NCI-H2107 treated with DMSO at 0.1 percent for 48 hours (cell line): Measurements from ENCODE around the gene ALMS1.
"Not testable (repeated sequence)": the region's sequence is repeated elsewhere in the genome, so short reads cannot be mapped to it uniquely, and the experiment has no call there.

Source experiments
- DNase-seq: peaks from one replicate; lab custom pipeline; 2025; ENCODE audit not compliant: unreplicated experiment; lab: John Stamatoyannopoulos, UW

The ALMS1 gene

DNA sequence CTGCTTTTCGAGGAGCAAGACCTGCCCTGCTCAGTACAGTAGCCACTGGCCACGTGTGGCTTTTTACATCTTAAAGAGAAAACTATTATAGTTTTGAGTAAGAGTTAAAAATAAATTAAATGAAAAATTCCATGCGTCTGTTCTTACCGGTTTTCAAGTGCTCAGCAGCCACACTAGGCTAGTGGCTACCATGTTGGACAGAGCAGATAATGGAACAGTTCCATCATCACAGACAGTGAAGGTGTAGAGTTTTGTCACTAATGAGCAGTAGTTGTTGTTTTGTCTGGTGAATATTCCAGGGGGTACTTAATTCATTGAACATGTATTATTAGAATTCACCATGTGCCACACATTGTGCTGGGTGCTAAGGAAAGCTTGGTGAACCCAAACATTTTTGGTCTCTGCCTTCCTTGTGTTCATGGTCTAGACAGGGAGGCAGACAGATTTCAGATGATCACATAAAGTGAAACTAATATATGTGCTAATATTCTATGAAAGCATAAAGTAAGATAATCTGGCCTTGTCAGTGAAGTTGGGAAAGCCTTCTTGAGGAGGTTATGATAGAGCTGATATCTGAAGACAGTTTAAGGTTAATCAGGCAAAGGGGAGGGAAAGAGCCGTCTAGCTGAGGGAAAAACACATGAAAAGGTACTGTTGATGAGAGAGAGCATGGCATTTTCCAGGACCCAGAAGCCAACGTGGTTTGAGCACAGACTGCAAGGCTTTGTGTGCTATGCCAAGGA, 1.4 kb downstream of the ALMS1 start:
- DNase-seq: no peak

DNA sequence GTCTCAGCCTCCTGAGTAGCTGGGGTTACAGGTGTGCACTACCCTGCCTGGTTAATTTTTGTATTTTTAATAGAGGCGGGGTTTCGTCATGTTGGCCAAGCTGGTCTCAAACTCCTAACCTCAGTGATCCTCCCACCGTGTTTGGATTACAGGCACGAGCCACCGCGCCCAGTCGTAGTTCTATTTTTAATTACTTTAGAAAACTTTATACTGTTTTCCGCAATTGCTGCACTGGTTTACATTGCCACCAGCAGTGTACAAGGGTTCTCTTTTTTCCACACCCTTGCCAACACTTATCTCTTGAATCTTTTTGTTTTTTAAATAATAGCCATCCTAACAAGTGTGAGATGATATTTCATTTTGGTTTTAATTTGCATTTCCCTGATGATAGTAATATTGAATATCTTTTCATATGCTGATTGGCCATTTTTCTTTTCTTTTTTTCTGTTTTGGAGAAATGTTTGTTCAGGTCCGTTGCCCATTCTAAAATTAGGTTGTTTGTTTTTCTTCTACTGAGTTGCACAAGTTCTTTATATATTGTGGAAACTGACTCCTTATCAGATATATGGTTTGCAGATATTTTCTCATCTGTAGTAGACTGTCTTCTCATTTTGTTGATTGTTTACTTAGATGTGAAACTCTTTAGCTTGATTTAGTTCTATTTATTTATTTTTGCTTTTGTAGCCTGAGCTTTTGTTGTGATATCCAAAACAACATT, 16.9 kb downstream of the ALMS1 start:
- DNase-seq: no peak

DNA sequence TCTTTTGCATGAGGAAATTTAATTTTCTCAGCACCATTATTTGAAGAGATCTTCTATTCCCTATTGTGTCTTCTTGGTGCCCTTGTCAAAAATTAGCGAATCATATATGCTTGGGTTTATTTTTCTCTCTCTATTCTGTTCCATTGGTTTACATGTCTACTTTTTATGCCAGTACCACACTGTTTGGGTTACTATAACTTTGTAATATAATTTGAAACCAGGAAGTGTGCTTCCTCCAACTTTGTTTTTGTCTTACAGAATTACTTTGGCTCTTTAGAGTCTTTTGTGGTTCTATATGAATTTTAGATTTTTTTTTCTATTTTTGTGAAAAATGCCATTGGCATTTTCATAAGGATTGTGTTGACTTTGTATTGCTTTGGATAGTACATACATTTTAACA, 17.6 kb downstream of the ALMS1 start:
- DNase-seq: no peak

DNA sequence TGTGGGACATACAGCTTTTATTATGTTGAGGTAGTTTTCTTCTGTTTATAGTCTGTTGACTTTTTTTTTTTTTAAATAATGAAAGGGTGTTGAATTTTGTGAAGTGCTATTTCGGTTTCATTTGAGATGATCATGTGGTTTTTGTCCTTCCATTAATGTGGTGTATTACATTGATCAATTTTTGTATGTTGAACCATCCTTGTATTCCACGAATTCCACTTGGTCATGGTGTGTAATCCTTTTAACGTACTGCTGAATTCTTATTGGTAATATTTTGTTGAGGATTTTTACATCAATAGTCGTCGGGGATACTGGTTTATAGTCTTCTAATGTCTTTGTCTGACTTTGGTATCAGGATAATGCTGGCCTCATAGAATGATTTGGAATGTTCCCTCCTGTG, 18.8 kb downstream of the ALMS1 start:
- no peak for DNase-seq

DNA sequence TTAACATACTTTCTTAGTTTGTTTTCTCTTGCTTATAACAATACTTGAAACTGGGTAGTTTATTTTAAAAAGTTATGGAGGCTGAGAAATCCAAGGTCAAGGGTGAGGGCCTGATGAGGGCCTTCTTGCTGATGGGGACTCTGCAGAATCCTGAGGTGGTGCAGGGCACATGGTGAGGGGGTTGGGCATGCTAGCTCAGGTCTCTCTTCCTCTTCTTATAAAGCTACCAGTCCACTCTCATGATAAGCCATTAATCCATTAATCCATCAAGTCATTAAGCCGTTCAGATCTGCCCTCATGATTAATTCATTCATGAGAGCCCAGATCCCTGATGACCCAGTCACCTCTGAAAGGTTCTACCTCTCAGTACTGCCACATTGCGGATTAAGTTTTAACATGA, 21.4 kb downstream of the ALMS1 start:
- no peak for DNase-seq

DNA sequence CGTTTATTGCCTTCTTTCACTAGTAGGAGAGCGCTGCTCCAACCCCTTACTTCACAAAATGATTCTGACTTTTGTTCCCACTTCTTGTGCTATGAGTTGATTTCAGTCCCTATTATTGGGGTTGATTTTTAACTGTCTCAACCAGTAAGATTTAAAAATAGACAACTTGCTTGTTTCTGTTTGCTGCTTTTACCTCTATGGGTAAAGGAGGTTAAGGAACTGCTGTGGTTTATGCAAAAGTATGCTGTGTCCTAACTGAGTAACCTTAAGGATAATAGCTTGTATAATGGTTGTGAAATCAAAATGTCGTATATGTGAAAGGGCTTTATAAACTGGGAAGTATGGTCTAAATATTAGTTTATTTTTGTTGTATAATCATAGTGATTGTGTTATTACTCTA, 22.6 kb downstream of the ALMS1 start:
- DNase-seq: no peak

DNA sequence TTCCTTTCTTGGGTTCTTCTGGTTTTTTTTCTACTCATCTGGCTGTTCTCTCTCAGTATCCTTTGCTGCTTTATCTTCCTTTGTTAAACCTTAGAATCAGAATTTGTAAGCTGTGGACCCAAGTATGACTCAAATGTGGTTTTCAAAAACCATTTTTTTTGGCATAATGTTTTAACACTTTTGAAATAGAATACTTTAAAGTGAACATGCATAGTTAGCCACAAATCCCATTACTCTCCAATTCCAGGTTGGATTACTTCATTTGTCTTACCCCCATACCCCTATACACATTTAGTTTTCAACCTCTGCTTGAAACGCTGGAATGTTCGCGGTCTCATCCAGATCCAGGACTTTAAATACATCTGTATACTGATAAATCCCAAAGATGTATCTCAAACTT, 29.1 kb downstream of the ALMS1 start:
- no peak for DNase-seq

DNA sequence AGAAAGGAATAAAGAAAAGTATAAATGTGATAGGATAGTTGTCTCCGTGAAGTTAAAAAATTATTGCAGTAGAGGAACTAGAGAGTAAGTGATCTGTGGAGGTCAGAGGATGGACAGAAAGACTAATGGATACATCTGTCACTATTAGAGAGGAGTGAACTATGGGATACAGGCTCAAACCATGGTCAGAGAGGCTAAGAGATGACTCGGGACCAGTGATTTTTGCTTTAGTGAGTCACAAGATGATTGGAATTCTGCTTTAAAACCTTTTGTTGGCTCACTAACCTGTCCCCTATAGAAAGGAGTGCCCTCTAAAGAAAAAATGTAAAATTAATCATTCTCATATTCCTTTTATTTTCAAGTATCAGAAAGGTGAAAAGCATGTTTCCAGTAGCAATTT, 30.3 kb downstream of the ALMS1 start:
- no peak for DNase-seq

DNA sequence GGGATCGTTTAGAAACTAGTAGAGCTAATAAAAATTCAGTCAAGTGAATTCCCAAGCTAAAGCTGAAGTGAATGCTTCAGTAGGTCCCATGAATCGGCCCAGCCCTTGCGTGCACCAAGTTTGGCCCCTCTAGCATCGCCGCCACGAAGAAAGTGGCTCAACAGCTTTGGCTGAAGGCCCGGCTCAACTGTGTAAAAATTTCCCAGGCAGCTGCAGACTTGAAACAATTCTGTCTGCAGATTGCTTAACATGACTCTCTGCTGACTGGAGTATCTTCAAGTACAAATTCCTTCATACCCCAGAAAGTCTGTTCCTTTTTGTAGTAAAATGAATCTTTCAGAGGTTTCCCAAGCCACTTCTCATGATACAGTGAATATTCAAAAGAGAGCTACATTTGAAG, 32.7 kb downstream of the ALMS1 start:
- no peak for DNase-seq

DNA sequence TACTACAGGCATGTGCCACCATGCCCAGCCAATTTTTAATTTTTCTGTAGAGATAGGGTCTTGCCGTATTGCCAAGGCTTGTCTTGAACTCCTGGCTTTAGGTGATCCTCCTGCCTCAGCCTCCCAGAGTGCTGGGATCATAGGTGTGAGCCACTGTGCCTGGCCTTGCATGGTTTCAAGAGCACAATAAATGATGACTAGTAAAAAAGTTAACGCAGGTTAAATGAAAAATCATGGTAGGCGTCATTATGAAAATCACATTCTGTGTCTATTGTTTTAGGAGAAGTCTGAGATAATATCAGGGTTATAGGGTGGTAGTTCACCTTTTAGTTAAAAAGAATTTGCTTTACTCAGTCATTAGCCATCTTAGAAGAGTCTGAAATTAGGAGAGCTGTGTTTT, 38.3 kb downstream of the ALMS1 start:
- DNase-seq: no peak

DNA sequence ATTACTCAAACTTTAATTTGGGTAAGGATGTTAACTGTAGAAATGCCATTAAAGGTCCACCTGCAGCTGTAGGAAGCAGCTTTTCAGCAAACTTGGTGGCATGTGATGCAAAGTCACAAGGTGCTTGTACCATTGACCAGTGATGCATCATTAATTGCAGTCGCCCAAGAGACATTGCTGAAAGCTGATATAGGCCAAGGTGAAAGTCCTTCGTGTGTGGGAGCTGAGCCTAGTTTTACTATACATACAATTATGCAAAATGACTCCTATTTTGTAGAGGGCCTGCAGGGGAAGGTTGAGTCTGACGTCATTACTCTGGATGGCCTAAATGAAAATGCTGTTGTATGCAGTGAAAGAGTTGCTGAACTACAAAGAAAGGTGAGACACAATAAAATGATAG, 40.5 kb downstream of the ALMS1 start:
- DNase-seq: no peak

DNA sequence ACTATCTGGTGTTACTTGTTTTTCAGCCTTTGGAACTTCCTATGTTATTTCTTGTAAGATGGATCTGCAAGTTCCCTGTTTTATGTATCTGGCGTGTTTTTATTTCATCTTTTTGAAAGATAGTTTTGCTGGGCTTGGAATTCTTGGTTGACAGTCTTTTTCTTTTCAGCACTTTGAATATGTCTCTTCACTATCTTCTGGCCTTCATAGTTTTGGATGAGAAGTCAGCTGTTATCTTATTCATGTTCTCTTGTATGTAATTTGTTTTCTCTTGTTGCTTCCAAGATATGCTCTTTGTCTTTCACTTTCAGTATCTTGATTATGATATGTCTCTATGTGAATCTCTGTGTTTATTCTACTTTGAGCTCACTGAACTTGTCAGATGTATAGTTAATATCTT, 50.4 kb downstream of the ALMS1 start:
- no peak for DNase-seq

DNA sequence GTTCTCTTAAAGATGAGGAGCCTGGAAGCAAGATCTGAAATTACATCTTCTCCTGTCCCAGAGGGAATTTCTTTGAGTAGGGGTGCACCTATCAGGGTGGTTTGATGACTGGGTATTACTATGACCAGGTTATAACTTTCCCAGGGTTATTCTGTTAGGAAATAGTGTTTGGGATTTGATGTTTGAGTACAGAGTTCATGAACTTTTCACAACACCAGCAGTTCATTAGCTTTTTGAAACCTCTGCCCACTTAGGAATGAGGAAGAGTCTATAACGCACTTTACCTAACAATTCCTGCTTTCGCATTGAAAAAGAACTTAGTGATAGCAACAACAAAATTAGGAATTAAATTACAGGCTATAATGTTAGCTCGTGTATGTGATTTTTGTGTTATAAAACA, 58.6 kb downstream of the ALMS1 start:
- DNase-seq: no peak

DNA sequence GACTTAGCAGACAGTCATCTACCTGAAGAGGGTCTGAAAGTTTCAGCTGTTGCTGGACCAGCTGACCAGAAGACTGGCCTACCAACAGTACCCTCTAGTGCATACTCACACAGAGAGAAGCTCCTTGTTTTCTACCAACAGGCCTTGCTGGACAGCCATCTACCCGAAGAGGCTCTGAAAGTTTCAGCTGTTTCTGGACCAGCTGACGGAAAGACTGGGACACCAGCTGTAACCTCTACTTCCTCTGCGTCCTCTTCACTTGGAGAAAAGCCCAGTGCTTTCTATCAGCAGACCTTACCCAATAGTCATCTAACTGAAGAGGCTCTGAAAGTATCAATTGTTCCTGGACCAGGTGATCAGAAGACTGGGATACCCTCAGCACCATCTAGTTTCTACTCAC, 63.2 kb downstream of the ALMS1 start:
- DNase-seq: no peak

DNA sequence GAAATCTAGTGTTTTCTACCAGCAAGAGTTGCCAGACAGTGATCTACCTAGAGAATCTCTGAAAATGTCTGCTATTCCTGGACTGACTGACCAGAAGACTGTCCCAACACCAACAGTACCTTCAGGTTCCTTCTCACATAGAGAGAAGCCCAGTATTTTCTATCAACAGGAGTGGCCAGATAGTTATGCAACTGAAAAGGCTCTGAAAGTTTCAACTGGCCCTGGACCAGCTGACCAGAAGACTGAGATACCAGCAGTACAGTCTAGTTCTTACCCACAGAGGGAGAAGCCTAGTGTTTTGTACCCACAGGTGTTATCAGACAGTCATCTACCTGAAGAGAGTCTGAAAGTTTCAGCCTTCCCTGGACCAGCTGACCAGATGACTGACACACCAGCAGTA, 63.8 kb downstream of the ALMS1 start:
- DNase-seq: no peak

DNA sequence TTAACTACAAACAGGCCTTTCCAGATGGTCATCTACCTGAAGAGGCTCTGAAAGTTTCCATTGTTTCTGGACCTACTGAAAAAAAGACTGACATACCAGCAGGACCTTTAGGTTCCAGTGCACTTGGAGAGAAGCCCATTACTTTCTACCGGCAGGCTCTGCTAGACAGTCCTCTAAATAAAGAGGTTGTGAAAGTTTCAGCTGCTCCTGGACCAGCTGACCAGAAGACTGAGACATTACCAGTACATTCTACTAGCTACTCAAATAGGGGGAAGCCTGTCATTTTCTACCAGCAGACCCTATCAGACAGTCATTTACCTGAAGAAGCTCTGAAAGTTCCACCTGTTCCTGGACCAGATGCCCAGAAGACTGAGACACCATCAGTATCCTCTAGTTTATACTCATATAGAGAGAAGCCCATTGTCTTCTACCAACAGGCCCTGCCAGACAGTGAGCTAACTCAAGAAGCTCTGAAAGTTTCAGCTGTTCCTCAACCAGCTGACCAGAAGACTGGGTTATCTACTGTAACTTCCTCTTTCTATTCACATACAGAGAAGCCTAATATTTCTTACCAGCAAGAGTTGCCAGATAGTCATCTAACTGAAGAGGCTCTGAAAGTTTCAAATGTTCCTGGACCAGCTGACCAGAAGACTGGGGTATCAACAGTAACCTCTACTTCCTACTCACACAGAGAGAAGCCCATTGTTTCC, 65.8 kb downstream of the ALMS1 start:
- no peak for DNase-seq

DNA sequence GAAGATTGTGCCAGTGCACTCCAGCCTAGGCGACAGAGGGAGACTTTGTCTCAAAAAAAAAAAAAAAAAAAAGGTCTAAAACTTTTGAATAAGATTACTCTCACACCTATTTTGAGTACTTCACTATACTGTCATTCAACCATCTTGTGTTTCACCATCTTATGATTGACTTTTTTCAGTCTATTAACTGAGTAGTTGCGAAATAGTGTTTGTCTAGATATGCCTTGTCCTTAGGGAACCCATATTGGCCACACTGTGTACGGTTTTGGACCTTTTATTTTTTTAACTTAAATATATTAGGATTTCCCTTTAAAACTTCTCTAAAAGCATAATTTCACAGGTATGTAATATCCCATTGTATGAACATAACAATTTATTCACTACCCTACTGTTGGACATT, 72.3 kb downstream of the ALMS1 start:
- DNase-seq: no peak

DNA sequence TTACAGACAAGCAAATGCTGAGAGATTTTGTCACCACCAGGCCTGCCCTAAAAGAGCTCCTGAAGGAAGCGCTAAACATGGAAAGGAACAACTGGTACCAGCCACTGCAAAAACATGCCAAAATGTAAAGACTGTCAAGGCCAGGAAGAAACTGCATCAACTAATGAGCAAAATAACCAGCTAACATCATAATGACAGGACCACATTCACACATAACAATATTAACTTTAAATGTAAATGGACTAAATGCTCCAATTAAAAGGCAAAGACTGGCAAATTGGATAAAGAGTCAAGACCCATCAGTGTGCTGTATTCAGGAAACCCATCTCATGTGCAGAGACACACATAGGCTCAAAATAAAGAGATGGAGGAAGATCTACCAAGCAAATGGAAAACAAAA, 76.8 kb downstream of the ALMS1 start:
- not testable (repeated sequence) for DNase-seq

DNA sequence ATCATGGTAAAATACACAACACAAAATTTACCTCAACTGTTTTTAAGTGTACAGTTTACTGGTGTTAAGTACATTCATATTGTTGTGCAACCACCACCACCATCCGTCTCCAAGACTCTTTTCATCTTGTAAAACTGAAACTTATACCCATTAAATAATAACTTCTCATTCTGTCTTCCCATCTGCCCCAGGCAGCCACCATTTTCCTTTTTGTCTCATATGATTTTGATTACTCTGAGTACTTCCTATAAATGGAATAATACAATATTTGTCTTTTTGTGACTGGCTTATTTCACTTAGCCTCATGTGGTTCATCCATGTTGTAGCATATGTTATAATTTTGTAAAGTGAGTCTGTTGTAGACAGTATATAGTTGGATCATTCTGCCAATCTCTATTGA, 82.7 kb downstream of the ALMS1 start:
- DNase-seq: no peak

DNA sequence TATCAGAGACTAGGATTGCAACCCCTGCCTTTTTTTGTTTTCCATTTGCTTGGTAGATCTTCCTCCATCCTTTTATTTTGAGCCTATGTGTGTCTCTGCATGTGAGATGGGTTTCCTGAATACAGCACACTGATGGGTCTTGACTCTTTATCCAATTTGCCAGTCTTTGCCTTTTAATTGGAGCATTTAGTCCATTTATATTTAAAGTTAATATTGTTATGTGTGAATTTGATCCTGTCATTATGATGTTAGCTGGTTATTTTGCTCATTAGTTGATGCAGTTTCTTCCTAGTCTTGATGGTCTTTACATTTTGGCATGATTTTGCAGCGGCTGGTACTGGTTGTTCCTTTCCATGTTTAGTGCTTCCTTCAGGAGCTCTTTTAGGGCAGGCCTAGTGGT, 98.2 kb downstream of the ALMS1 start:
- not testable (repeated sequence) for DNase-seq

DNA sequence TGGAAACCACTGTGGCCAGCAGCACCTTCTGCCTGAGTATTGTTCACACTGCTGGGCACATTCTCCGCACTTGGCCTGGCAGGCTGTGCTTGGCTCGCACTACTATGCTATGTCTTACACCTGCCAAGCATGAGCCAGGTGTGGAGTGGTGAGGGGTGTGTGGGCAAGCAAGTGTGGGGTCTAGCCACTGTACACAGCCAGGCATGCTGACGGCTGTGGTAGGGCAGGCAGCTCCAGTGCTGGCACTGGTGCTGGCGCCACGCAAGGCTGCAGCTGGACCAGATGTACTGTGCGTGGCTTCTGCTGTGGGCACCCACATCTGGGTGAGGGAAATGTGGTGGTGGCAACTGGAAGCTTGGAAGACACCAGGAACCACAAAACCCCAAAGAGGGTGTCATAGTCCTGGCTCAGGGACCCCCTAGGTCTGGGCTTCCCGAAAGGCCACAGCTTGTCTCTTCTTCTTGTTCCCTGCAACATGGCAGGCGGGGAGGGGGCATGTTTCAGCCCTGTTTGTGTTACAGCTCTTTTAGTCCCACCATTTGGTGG, 101.5 kb downstream of the ALMS1 start:
- no peak for DNase-seq

DNA sequence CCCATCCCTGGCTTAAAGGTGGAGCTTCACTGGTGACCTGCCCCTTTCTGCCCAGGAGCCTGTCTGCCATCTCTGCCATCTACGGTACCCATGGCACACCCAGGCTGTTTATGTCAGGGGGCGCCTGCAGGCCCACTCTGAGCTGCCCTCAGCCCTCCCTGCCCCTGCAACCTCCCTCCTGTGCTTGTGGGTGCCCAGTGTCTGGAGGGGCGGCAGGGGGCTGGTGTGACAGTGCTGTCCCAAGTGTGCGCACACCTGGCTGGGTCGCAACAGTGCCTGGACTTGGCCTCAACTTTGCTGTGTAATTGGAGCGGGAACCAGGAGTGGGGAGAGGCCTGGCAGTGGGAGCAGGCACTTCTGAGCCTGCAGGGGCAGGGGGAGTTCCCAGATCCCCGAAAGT, 102.4 kb downstream of the ALMS1 start:
- no peak for DNase-seq
